Measurements from ENCODE around the gene SLC22A24.

DNA sequence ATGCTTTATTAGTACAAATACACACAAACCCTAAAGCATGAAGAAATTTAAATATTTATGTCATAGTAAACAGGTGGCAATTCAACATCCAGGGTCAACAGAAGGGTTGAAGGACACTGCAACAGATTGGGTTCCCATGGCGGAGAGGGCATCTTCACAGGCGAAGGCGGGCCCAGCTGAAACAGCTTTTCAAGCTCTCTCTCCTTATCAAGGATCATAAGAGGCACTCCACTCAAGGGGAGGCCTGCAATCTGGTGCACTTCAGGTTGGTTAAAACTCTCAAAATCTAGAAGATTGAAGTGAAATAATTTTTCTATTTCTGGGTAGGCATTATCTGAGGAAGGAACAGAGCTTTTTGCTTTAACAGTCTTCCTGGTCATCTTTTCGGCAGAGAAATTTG lies 111.6 kb downstream of the SLC22A24 start:
- no peak for TF ChIP-seq ZNF274 (IDR thresholded peaks at IDR 0.05; ENCODE audit: low read depth, low read length)
- TF ChIP-seq YY1 (IDR thresholded peaks at IDR 0.05; ENCODE audit: insufficient read depth, insufficient read length) = no peak
- no peak for TF ChIP-seq SUZ12 (IDR thresholded peaks at IDR 0.05; ENCODE audit: extremely low read depth, insufficient read depth, insufficient read length)

All from NT2/D1 (cell line).